Esophagus muscularis mucosa (tissue), 4 donors: ENCODE measurements around the gene CHRNB4. TPM values are rescaled to one million over a fixed set of nuclear protein-coding genes. Genes with fewer than 3 reads are reported as not detected.
A peak's percentile ranks its signal among the peaks of the same experiment; 100 is the strongest.
"Not testable (repeated sequence)": the region's sequence is repeated elsewhere in the genome, so short reads cannot be mapped to it uniquely, and the experiment has no call there.

Experiments used
- DNase-seq: peaks from one replicate; pipeline ENCODE4 v3.0.0-alpha.2; 2017; ENCODE audit errors: extremely low spot score
- H3K27ac ChIP-seq, 4 donors: fragments of 200-600 bp; sonication (generic); replicated peaks in 1 of 4; 1 replicate in 3 of 4; 2 replicates in 1 of 4; pipeline ENCODE4 v1.5.1; 2016 to 2019; ENCODE audit warnings: mild to moderate bottlenecking in 1 of 4
- H3K27me3 ChIP-seq, 4 donors: fragments of 200-600 bp; sonication (generic); one replicate each; pipeline versions ENCODE4 v1.5.1 to v1.6.0; 2016 to 2019
- H3K36me3 ChIP-seq, 4 donors: fragments of 200-600 bp; sonication (generic); one replicate each; pipeline ENCODE4 v1.5.1; 2016 to 2019
- H3K4me1 ChIP-seq, 4 donors: fragments of 200-600 bp; sonication (generic); one replicate each; pipeline ENCODE4 v1.5.1; 2016 to 2019
- H3K4me3 ChIP-seq, 4 donors: fragments of 200-600 bp; sonication (generic); 1 replicate in 2 of 4; 2 replicates in 2 of 4; pipeline ENCODE4 v1.5.1; 2016 to 2019; ENCODE audit warnings: mild to moderate bottlenecking in 4 of 4, moderate library complexity in 1 of 4
- H3K9me3 ChIP-seq, 4 donors: fragments of 200-600 bp; sonication (generic); 1 replicate in 3 of 4; 2 replicates in 1 of 4; pipeline ENCODE4 v1.5.1; 2016 to 2019
- CTCF ChIP-seq, 3 experiments: fragments of 200-600 bp in 2 of 3; fragments of 450-650 bp in 1 of 3; sonication (generic) in 2 of 3; IDR thresholded peaks; one replicate each; pipeline ENCODE4 v1.5.1; 2017 to 2019; ENCODE audit warnings: antibody characterized with exemption in 3 of 3, mild to moderate bottlenecking in 2 of 3, moderate library complexity in 1 of 3
- EP300 ChIP-seq: sonication (generic); formaldehyde crosslinking; IDR thresholded peaks from one replicate; pipeline ENCODE4 v1.6.1; 2017; ENCODE audit warnings: antibody characterized with exemption
- POLR2A ChIP-seq: fragments of 450-650 bp; IDR thresholded peaks from one replicate; pipeline ENCODE4 v1.6.1; 2017; ENCODE audit warnings: antibody characterized with exemption, moderate library complexity, mild to moderate bottlenecking, low read depth
- POLR2AphosphoS5 ChIP-seq, 2 donors: sonication (generic); formaldehyde crosslinking; IDR thresholded peaks; one replicate each; pipeline ENCODE4 v1.6.1; 2017; ENCODE audit warnings: antibody characterized with exemption in 2 of 2
- WGBS: methylation state at CpG from one replicate; pipeline ENCODE4 v1.1.5; 2018; 5-methylcytosine and 5-hydroxymethylcytosine counted together
- intact Hi-C: fragments of 100-400 bp; cut with DNase I; formaldehyde crosslinking; loops from one replicate; pipeline ENCODE4 v1.15.1; 2023
- total RNA-seq, 4 donors: library from RNA; depleted of rRNA; stranded (reverse); fragments of >200 nt; gene quantifications; one replicate each; pipeline versions ENCODE4 v1.1.0 to v1.2.1, GENCODE V29; 2016

CHRNB4 gene
- under 1 TPM in 3 of 4 donors, not detected in 1; 0.26 to 0.50 (median 0.34) TPM for total RNA-seq

DNA sequence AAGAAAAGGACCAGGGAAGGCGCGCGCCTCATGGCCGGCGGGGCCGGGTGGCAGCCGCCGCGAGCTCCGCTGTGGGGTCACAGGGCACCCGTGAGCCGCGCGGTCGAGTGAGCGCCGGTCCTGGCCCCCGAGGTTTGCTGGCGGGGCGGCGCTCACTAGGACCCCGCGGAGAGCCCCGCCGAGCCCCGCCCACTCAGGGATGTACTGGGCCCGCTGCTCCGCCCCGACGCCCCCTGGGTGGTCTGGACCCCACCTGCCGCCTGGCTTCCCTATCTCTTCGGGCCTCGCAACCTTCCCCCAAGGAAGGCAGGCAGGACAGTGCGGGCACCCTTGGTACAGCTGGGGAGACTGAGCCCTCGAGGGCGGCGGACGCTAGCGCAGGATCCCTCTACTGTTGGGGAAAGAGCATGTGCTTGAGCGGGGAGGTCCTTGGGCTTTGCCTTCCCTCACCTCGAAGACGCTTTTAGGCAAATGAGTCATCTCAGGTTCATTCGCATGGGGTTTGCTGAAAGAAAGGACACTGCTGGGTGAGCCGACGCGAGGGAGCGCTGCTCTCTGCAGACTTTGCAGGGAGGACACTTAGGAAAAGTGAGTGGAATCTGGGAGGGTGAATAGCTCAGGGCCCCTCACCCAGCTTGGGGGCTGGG, at the start of gene CHRNB4:
Gene CHRNB4, minus strand, starts transcription at position 109 of the 647 bp plus-strand sequence. Its CDS starts 77 bp downstream, at position 32.
- Histone ChIP-seq H3K9me3 (no peaks in the 10 kb centered on the region), H3K27ac (no peak within 1 kb of the TSS), H3K27me3 (peaks cover 0 to 23% (median 7%) of the 10 kb centered on the region in 4 donors), H3K4me3 (peak within 1 kb of the TSS; percentile 51 to 61 (median 52)), H3K4me1 (peaks cover 9 to 16% (median 14%) of the 10 kb centered on the region in 4 donors), H3K36me3 (no peaks in the 10 kb centered on the region)
- DNase-seq = no peak
- WGBS = 44% methylated on average over 8 of the region's 47 CpGs
- intact Hi-C loops = no loop called here
- TF ChIP-seq POLR2A = no peak
- TF ChIP-seq CTCF (IDR thresholded peaks at IDR 0.05) = no peak
- TF ChIP-seq EP300 = no peak
- no peak for TF ChIP-seq POLR2AphosphoS5 (IDR thresholded peaks at IDR 0.05)

- Histone ChIP-seq H3K36me3 (no peaks in the 10 kb centered on the region), H3K4me3 (no peak overlapping the region), H3K27ac (no peak overlapping the region), H3K9me3 (no peaks in the 10 kb centered on the region), H3K27me3 (peaks cover 0 to 11% (median 0%) of the 10 kb centered on the region in 4 donors), H3K4me1 (peaks cover 0 to 14% (median 9%) of the 10 kb centered on the region in 4 donors)
- intact Hi-C loops = no loop called here
- no peak for DNase-seq
- TF ChIP-seq CTCF (IDR thresholded peaks at IDR 0.05) = no peak
- no peak for TF ChIP-seq POLR2AphosphoS5 (IDR thresholded peaks at IDR 0.05)
- TF ChIP-seq POLR2A = no peak
- TF ChIP-seq EP300 = no peak
These were observed 48.6 kb upstream of the CHRNB4 start for GRCh38 chr15:78689626-78690025.

GRCh38 chr15:78685925-78686324, 44.9 kb upstream of the CHRNB4 start:
- intact Hi-C loops = no loop called here
- Histone ChIP-seq H3K9me3 (no peaks in the 10 kb centered on the region), H3K36me3 (no peaks in the 10 kb centered on the region), H3K27me3 (peaks cover 0 to 11% (median 0%) of the 10 kb centered on the region in 4 donors), H3K4me1 (peaks cover 0 to 14% (median 9%) of the 10 kb centered on the region in 4 donors), H3K27ac (no peak overlapping the region), H3K4me3 (no peak overlapping the region)
- WGBS = 68% methylated on average over 8 of the region's 8 CpGs
- DNase-seq = no peak
- no peak for TF ChIP-seq EP300

GRCh38 chr15:78685159-78685921, 44.3 kb upstream of the CHRNB4 start:
- Histone ChIP-seq H3K27me3 (peaks cover 0 to 9% (median 0%) of the 10 kb centered on the region in 4 donors), H3K4me1 (peaks cover 0 to 14% (median 9%) of the 10 kb centered on the region in 4 donors), H3K9me3 (no peaks in the 10 kb centered on the region), H3K36me3 (no peaks in the 10 kb centered on the region), H3K4me3 (no peak overlapping the region), H3K27ac (no peak overlapping the region)
- DNase-seq = no peak
- WGBS = 12% methylated on average over 8 of the region's 8 CpGs
- intact Hi-C loops = no loop called here
- no peak for TF ChIP-seq EP300
- no peak for TF ChIP-seq POLR2A
- no peak for TF ChIP-seq CTCF (IDR thresholded peaks at IDR 0.05)
- TF ChIP-seq POLR2AphosphoS5 (IDR thresholded peaks at IDR 0.05) = no peak

DNA sequence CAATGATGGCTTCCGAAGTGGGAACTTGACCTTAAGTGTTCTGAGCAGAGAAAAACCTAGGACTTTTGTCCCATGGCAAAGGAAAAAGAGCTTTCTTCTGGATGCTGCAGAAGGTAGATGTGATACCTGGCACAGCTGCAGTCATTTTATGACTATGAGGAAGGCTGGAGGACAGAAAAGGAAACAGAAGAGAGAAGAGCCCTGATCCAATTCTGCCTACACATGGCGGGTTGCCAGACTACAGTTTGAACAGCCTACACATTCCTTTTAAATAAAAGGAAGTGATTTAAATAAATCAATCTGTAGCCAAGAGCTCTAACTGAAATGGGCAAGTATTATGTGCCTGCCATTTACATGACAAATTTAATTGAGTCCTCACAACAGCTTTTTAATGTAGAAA, 43.6 kb upstream of the CHRNB4 start:
- intact Hi-C loops = no loop called here
- WGBS = 95% methylated on average over 2 of the region's 2 CpGs

DNA sequence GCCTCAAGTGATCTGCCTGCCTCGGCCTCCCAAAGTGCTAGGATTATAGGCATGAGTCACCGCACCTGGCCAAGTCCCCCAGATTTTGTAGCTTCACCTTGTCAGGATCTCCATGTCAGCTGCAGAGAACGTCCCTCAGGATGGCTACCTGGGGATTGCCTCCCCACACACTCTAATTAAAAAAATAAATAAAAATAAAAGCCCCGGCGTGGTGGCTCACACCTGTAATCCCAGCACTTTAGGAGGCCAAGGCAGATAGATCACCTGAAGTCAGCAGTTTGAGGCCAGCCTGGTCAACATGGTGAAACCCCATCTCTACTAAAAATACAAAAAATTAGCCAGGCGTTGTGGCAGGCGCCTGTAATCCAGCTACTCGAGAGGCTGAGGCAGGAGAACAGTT, 42.6 kb upstream of the CHRNB4 start:
- WGBS = 96% methylated on average over 8 of the region's 8 CpGs
- intact Hi-C loops, H3K9me3 ChIP-seq, H3K4me3 ChIP-seq, DNase-seq, H3K27me3 ChIP-seq, H3K36me3 ChIP-seq, H3K27ac ChIP-seq: not testable (repeated sequence)
- peaks cover 0 to 14% (median 9%) of the 10 kb centered on the region in 4 donors for H3K4me1 ChIP-seq

More for the DNA sequence above, 43.6 kb upstream of the CHRNB4 start:
- Histone ChIP-seq H3K4me3 (no peak overlapping the region), H3K27me3 (peaks cover 0 to 3% (median 0%) of the 10 kb centered on the region in 4 donors), H3K9me3 (no peaks in the 10 kb centered on the region), H3K36me3 (no peaks in the 10 kb centered on the region), H3K4me1 (peaks cover 0 to 14% (median 9%) of the 10 kb centered on the region in 4 donors), H3K27ac (no peak overlapping the region)
- TF ChIP-seq POLR2AphosphoS5 (IDR thresholded peaks at IDR 0.05) (no peak), CTCF (IDR thresholded peaks at IDR 0.05) (no peak), EP300 (no peak), POLR2A (no peak)
- no peak for DNase-seq
